HAP-1 (cell line): Measurements from ENCODE around the gene TMCO4.

Source experiments
- DNase-seq, 2 experiments: peaks; one replicate each; pipeline ENCODE4 v3.0.0-alpha.2; 2016 to 2020; ENCODE audit warnings: low spot score in 2 of 2
- H3K27me3 ChIP-seq: fragments of 250-450 bp; sonication (Bioruptor Pico); 2 replicates; pipeline ENCODE4 v1.5.1; 2020; ENCODE audit warnings: low read depth, mild to moderate bottlenecking, moderate library complexity
- H3K36me3 ChIP-seq: fragments of 250-450 bp; sonication (Bioruptor Pico); replicated peaks from 2 replicates; pipeline ENCODE4 v1.5.1; 2020; ENCODE audit warnings: mild to moderate bottlenecking
- H3K4me1 ChIP-seq: fragments of 250-450 bp; sonication (Bioruptor Pico); 2 replicates; pipeline ENCODE4 v1.5.1; 2020; ENCODE audit warnings: mild to moderate bottlenecking
- H3K4me3 ChIP-seq: fragments of 250-450 bp; sonication (Bioruptor Pico); 2 replicates; pipeline ENCODE4 v1.5.1; 2020; ENCODE audit warnings: mild to moderate bottlenecking, moderate library complexity
- H3K9me3 ChIP-seq: fragments of 250-450 bp; sonication (Bioruptor Pico); 2 replicates; pipeline ENCODE4 v1.5.1; 2020; ENCODE audit warnings: mild to moderate bottlenecking, moderate library complexity
- in situ Hi-C: fragments of 300-500 bp; cut with MboI; formaldehyde crosslinking; loops from 3 replicates; pipeline ENCODE4 v1.14.3; 2020; ENCODE audit warnings: low sequenced_read_pairs, inconsistent platforms, mixed read lengths

TMCO4 gene

GRCh38 chr1:19720973-19721372, 78.7 kb downstream of the TMCO4 start:
- Histone ChIP-seq H3K27me3 (no peaks in the 10 kb centered on the region), H3K4me3 (no peak overlapping the region), H3K36me3 (no peaks in the 10 kb centered on the region), H3K9me3 (no peaks in the 10 kb centered on the region), H3K4me1 (no peaks in the 10 kb centered on the region)
- in situ Hi-C loops, result no loop called here
- no peak for DNase-seq

GRCh38 chr1:19720174-19720573, 79.5 kb downstream of the TMCO4 start:
- in situ Hi-C loops, result no loop called here
- no peak for DNase-seq
- Histone ChIP-seq H3K27me3 (no peaks in the 10 kb centered on the region), H3K4me1 (peaks cover 4% of the 10 kb centered on the region; the same call in 1 of the 2 replicates), H3K36me3 (no peaks in the 10 kb centered on the region), H3K9me3 (no peaks in the 10 kb centered on the region), H3K4me3 (no peak overlapping the region)

GRCh38 chr1:19717467-19717866, 82.2 kb downstream of the TMCO4 start:
- H3K4me3 ChIP-seq, result no peak overlapping the region
- no peaks in the 10 kb centered on the region for H3K9me3 ChIP-seq
- peaks cover 5% of the 10 kb centered on the region; the same call in 1 of the 2 replicates for H3K4me1 ChIP-seq
- in situ Hi-C loops, result no loop called here
- DNase-seq, result no peak
- no peaks in the 10 kb centered on the region for H3K27me3 ChIP-seq
- H3K36me3 ChIP-seq, result no peaks in the 10 kb centered on the region

- peaks cover 5% of the 10 kb centered on the region; the same call in 1 of the 2 replicates for H3K4me1 ChIP-seq
- DNase-seq, result peak; percentile 96 to 98
- no peaks in the 10 kb centered on the region for H3K36me3 ChIP-seq
- no peaks in the 10 kb centered on the region for H3K9me3 ChIP-seq
- H3K4me3 ChIP-seq, result no peak overlapping the region
- in situ Hi-C loops, result no loop called here
- H3K27me3 ChIP-seq, result no peaks in the 10 kb centered on the region
Measured at GRCh38 chr1:19715334-19716203, 84.1 kb downstream of the TMCO4 start.

GRCh38 chr1:19712928-19713327, 86.8 kb downstream of the TMCO4 start:
- no peaks in the 10 kb centered on the region for H3K9me3 ChIP-seq
- in situ Hi-C loops, result no loop called here
- no peaks in the 10 kb centered on the region for H3K36me3 ChIP-seq
- no peak overlapping the region for H3K4me3 ChIP-seq
- no peaks in the 10 kb centered on the region for H3K27me3 ChIP-seq
- H3K4me1 ChIP-seq, result peaks cover 5% of the 10 kb centered on the region; the same call in 1 of the 2 replicates
- DNase-seq, result no peak

- no peaks in the 10 kb centered on the region for H3K36me3 ChIP-seq
- H3K9me3 ChIP-seq, result no peaks in the 10 kb centered on the region
- no peak for DNase-seq
- H3K4me3 ChIP-seq, result no peak overlapping the region
- H3K27me3 ChIP-seq, result no peaks in the 10 kb centered on the region
- in situ Hi-C loops, result no loop called here
- peaks cover 16% of the 10 kb centered on the region for H3K4me1 ChIP-seq
Measured at GRCh38 chr1:19710825-19711611, 88.7 kb downstream of the TMCO4 start.

GRCh38 chr1:19709260-19709793, 90.4 kb downstream of the TMCO4 start:
- Histone ChIP-seq H3K27me3 (no peaks in the 10 kb centered on the region), H3K9me3 (no peaks in the 10 kb centered on the region), H3K4me3 (no peak overlapping the region), H3K4me1 (peaks cover 25% of the 10 kb centered on the region), H3K36me3 (no peaks in the 10 kb centered on the region)
- in situ Hi-C loops, result no loop called here
- DNase-seq, result no peak

GRCh38 chr1:19708567-19709110, 91.1 kb downstream of the TMCO4 start:
- no peak for DNase-seq
- Histone ChIP-seq H3K4me3 (no peak overlapping the region), H3K4me1 (peaks cover 32% of the 10 kb centered on the region), H3K9me3 (no peaks in the 10 kb centered on the region), H3K27me3 (no peaks in the 10 kb centered on the region), H3K36me3 (no peaks in the 10 kb centered on the region)
- in situ Hi-C loops, result no loop called here

- peak; percentile 54 to 89 for DNase-seq
- H3K36me3 ChIP-seq, result no peaks in the 10 kb centered on the region
- no peak overlapping the region for H3K4me3 ChIP-seq
- no peaks in the 10 kb centered on the region for H3K9me3 ChIP-seq
- H3K4me1 ChIP-seq, result peaks cover 32% of the 10 kb centered on the region
- in situ Hi-C loops, result no loop called here
- no peaks in the 10 kb centered on the region for H3K27me3 ChIP-seq
Measured at GRCh38 chr1:19706136-19706535, 93.6 kb downstream of the TMCO4 start.

GRCh38 chr1:19705464-19705863, 94.3 kb downstream of the TMCO4 start:
- in situ Hi-C loops, result no loop called here
- Histone ChIP-seq H3K36me3 (no peaks in the 10 kb centered on the region), H3K27me3 (no peaks in the 10 kb centered on the region), H3K4me1 (peaks cover 32% of the 10 kb centered on the region), H3K9me3 (no peaks in the 10 kb centered on the region), H3K4me3 (no peak overlapping the region)
- DNase-seq, result no peak

GRCh38 chr1:19704247-19705113, 95.2 kb downstream of the TMCO4 start:
- H3K4me1 ChIP-seq, result peaks cover 32% of the 10 kb centered on the region
- in situ Hi-C loops, result no loop called here
- H3K9me3 ChIP-seq, result no peaks in the 10 kb centered on the region
- H3K27me3 ChIP-seq, result no peaks in the 10 kb centered on the region
- no peak overlapping the region for H3K4me3 ChIP-seq
- DNase-seq, result peak; percentile 67 to 89
- H3K36me3 ChIP-seq, result no peaks in the 10 kb centered on the region

GRCh38 chr1:19703280-19703679, 96.4 kb downstream of the TMCO4 start:
- Histone ChIP-seq H3K9me3 (no peaks in the 10 kb centered on the region), H3K36me3 (no peaks in the 10 kb centered on the region), H3K4me3 (no peak overlapping the region), H3K4me1 (peaks cover 32% of the 10 kb centered on the region), H3K27me3 (no peaks in the 10 kb centered on the region)
- DNase-seq, result no peak
- in situ Hi-C loops, result no loop called here
